ENCODE measurements around the gene NLK. TPM values are rescaled to one million over a fixed set of nuclear protein-coding genes. Genes with fewer than 3 reads are reported as not detected.

Gene NLK
- total RNA-seq, 1 donor from 2014 or later = 26.0 TPM

GRCh38 chr17:28090551-28090950 is 48.1 kb downstream of the NLK start:
- Mint-ChIP-seq H3K36me3 (ENCODE audit: low read depth) (peaks cover 15% of the 10 kb centered on the region), H3K9me3 (peaks cover 5% of the 10 kb centered on the region), H3K4me1 (peaks cover 7% of the 10 kb centered on the region), H3K27ac (ENCODE audit: unreplicated experiment) (no peak overlapping the region), H3K4me3 (no peak overlapping the region), H3K27me3 (ENCODE audit: low read depth) (no peaks in the 10 kb centered on the region)
- no peak for TF ChIP-seq CTCF (conservative IDR thresholded peaks at IDR 0.05)
- DNase-seq (ENCODE audit: low read depth, low spot score) = no peak

GRCh38 chr17:28092088-28092487 is 49.6 kb downstream of the NLK start:
- Mint-ChIP-seq H3K4me1 (peaks cover 7% of the 10 kb centered on the region), H3K9me3 (peaks cover 5% of the 10 kb centered on the region), H3K4me3 (no peak overlapping the region), H3K27ac (ENCODE audit: unreplicated experiment) (no peak overlapping the region), H3K27me3 (ENCODE audit: low read depth) (no peaks in the 10 kb centered on the region), H3K36me3 (ENCODE audit: low read depth) (peaks cover 15% of the 10 kb centered on the region)
- no peak for DNase-seq (ENCODE audit: low read depth, low spot score)
- TF ChIP-seq CTCF (conservative IDR thresholded peaks at IDR 0.05) = no peak

- Mint-ChIP-seq H3K9me3 (no peaks in the 10 kb centered on the region), H3K4me1 (peaks cover 7% of the 10 kb centered on the region), H3K4me3 (no peak overlapping the region), H3K27ac (ENCODE audit: unreplicated experiment) (no peak overlapping the region), H3K36me3 (ENCODE audit: low read depth) (peaks cover 10% of the 10 kb centered on the region), H3K27me3 (ENCODE audit: low read depth) (no peaks in the 10 kb centered on the region)
- no peak for TF ChIP-seq CTCF (conservative IDR thresholded peaks at IDR 0.05)
- DNase-seq (ENCODE audit: low read depth, low spot score) = no peak
These were observed 51.7 kb downstream of the NLK start for GRCh38 chr17:28093999-28094716.

- DNase-seq (ENCODE audit: low read depth, low spot score) = no peak
- Mint-ChIP-seq H3K4me1 (peaks cover 3% of the 10 kb centered on the region), H3K9me3 (no peaks in the 10 kb centered on the region)
These were observed 54.3 kb downstream of the NLK start for GRCh38 chr17:28096756-28097155.

GRCh38 chr17:28097254-28097653 is 54.8 kb downstream of the NLK start:
- TF ChIP-seq CTCF (conservative IDR thresholded peaks at IDR 0.05) = no peak
- Mint-ChIP-seq H3K27me3 (ENCODE audit: low read depth) (no peaks in the 10 kb centered on the region), H3K36me3 (ENCODE audit: low read depth) (no peaks in the 10 kb centered on the region), H3K4me3 (no peak overlapping the region), H3K9me3 (no peaks in the 10 kb centered on the region), H3K4me1 (no peaks in the 10 kb centered on the region), H3K27ac (ENCODE audit: unreplicated experiment) (no peak overlapping the region)
- DNase-seq (ENCODE audit: low read depth, low spot score) = no peak

More at GRCh38 chr17:28096756-28097155, 54.3 kb downstream of the NLK start:
- TF ChIP-seq CTCF (conservative IDR thresholded peaks at IDR 0.05) = no peak
- H3K4me3 Mint-ChIP-seq = no peak overlapping the region
- H3K36me3 Mint-ChIP-seq (ENCODE audit: low read depth) = no peaks in the 10 kb centered on the region
- no peak overlapping the region for H3K27ac Mint-ChIP-seq (ENCODE audit: unreplicated experiment)
- H3K27me3 Mint-ChIP-seq (ENCODE audit: low read depth) = no peaks in the 10 kb centered on the region

Measured in neural crest cell (in vitro differentiated cells).